Fibroblast of lung (primary cell): ENCODE data around the gene MYO18B. TPM values are rescaled to one million over a fixed set of nuclear protein-coding genes. Genes with fewer than 3 reads are reported as not detected.

Experiments
- DNase-seq, 2 donors: peaks; one replicate each; pipeline versions ENCODE4 v3.0.0 to v3.0.0-alpha.2; 2010; ENCODE audit warnings: low read depth in 2 of 2
- H2AFZ ChIP-seq: 2 replicates; pipeline ENCODE4 v1.5.1; 2012; ENCODE audit warnings: low read length, control low read depth, inconsistent platforms
- H3K27ac ChIP-seq: 2 replicates; pipeline ENCODE4 v1.5.1; 2011; ENCODE audit warnings: low read length, control low read depth; ENCODE audit not compliant: insufficient read depth
- H3K27me3 ChIP-seq: 2 replicates; pipeline ENCODE4 v1.5.1; 2011; ENCODE audit warnings: mild to moderate bottlenecking, low read length; ENCODE audit not compliant: control insufficient read depth, insufficient read depth
- H3K36me3 ChIP-seq: 2 replicates; pipeline ENCODE4 v1.5.1; 2011; ENCODE audit warnings: low read length; ENCODE audit not compliant: control insufficient read depth, insufficient read depth
- H3K4me1 ChIP-seq: 2 replicates; pipeline ENCODE4 v1.5.1; 2011; ENCODE audit warnings: low read length; ENCODE audit not compliant: control insufficient read depth, insufficient read depth; ENCODE audit errors: extremely low read depth
- H3K4me2 ChIP-seq: 2 replicates; pipeline ENCODE4 v1.5.1; 2011; ENCODE audit warnings: low read length, control low read depth; ENCODE audit not compliant: insufficient read depth; ENCODE audit errors: extremely low read depth
- H3K4me3 ChIP-seq, 4 experiments: fragments of 200-600 bp in 1 of 4; sonication (generic) in 1 of 4; replicated peaks in 1 of 4; 2 replicates each; pipeline ENCODE4 v1.5.1; 2011 to 2016; ENCODE audit warnings: low read length in 4 of 4, low read depth in 3 of 4, mild to moderate bottlenecking in 3 of 4, control low read depth in 2 of 4, inconsistent platforms in 1 of 4, mixed read lengths in 1 of 4; ENCODE audit not compliant: insufficient read depth in 1 of 4; ENCODE audit errors: control extremely low read depth in 1 of 4
- H3K79me2 ChIP-seq: 2 replicates; pipeline ENCODE4 v1.5.1; 2012; ENCODE audit warnings: mild to moderate bottlenecking, low read length, inconsistent platforms; ENCODE audit not compliant: control insufficient read depth, insufficient read depth
- H3K9ac ChIP-seq: 2 replicates; pipeline ENCODE4 v1.5.1; 2011; ENCODE audit warnings: mild to moderate bottlenecking, low read length, control low read depth; ENCODE audit not compliant: insufficient read depth
- H3K9me3 ChIP-seq: 2 replicates; pipeline ENCODE4 v1.5.1; 2012; ENCODE audit warnings: low read depth, low read length; ENCODE audit not compliant: control insufficient read depth, insufficient read depth
- H4K20me1 ChIP-seq: 2 replicates; pipeline ENCODE4 v1.5.1; 2011; ENCODE audit warnings: low read length; ENCODE audit not compliant: control insufficient read depth, insufficient read depth; ENCODE audit errors: extremely low read depth
- CTCF ChIP-seq, 2 donors: IDR thresholded peaks in 1 of 2; conservative IDR thresholded peaks in 1 of 2; 1 replicate in 1 of 2; 2 replicates in 1 of 2; pipeline ENCODE4 v1.5.1; 2011 to 2012; ENCODE audit warnings: low read length in 2 of 2, control low read depth in 1 of 2, inconsistent platforms in 1 of 2, low read depth in 1 of 2, mild to moderate bottlenecking in 1 of 2
- EZH2 ChIP-seq: IDR thresholded peaks from 2 replicates; pipeline ENCODE4 v1.5.1; 2012; ENCODE audit warnings: low read length, control low read depth, mild to moderate bottlenecking; ENCODE audit errors: missing control alignments
- polyA plus RNA-seq, 2 donors: library from polyadenylated mRNA; depleted of rRNA in 1 of 2; stranded (reverse) in 1 of 2; unstranded in 1 of 2; fragments of >200 nt; gene quantifications; 2 replicates each; pipeline ENCODE4 v1.2.1, GENCODE V29; 2011 to 2012; ENCODE audit warnings: missing spikeins in 1 of 2
- total RNA-seq: library from RNA; depleted of rRNA; stranded (reverse); fragments of >200 nt; gene quantifications from 2 replicates; pipeline ENCODE4 v1.2.1, GENCODE V29; 2014

Gene MYO18B
- total and polyA plus RNA-seq, 2 donors (not counting 1 experiment from before 2014, with no cell fraction given), result 0.17 TPM; not detected in 1

GRCh38 chr22:25815561-25815960 is 73.6 kb downstream of the MYO18B start:
- H3K9me3 ChIP-seq, result no peaks in the 10 kb centered on the region
- no peak overlapping the region for H3K4me3 ChIP-seq
- no peak overlapping the region for H3K9ac ChIP-seq
- no peak overlapping the region for H3K27ac ChIP-seq
- no peaks in the 10 kb centered on the region for H3K4me1 ChIP-seq
- no peak for TF ChIP-seq EZH2
- TF ChIP-seq CTCF (conservative IDR thresholded peaks at IDR 0.05 in 1 of 2, IDR thresholded peaks at IDR 0.05 in 1 of 2; ENCODE audit: low read depth in 1 of 2, low read length in 2 of 2), result no peak
- H4K20me1 ChIP-seq, result no peaks in the 10 kb centered on the region
- no peak overlapping the region for H3K4me2 ChIP-seq
- DNase-seq, result no peak
- H3K36me3 ChIP-seq, result no peaks in the 10 kb centered on the region
- no peak overlapping the region for H2AFZ ChIP-seq
- H3K27me3 ChIP-seq, result no peaks in the 10 kb centered on the region
- no peaks in the 10 kb centered on the region for H3K79me2 ChIP-seq

- H3K27ac ChIP-seq, result no peak overlapping the region
- H3K9ac ChIP-seq, result no peak overlapping the region
- TF ChIP-seq EZH2, result no peak
- no peak for TF ChIP-seq CTCF (conservative IDR thresholded peaks at IDR 0.05 in 1 of 2, IDR thresholded peaks at IDR 0.05 in 1 of 2; ENCODE audit: low read depth in 1 of 2, low read length in 2 of 2)
- no peaks in the 10 kb centered on the region for H3K9me3 ChIP-seq
- H3K4me2 ChIP-seq, result no peak overlapping the region
- no peaks in the 10 kb centered on the region for H3K36me3 ChIP-seq
- no peaks in the 10 kb centered on the region for H3K27me3 ChIP-seq
- no peaks in the 10 kb centered on the region for H3K4me1 ChIP-seq
- no peak for DNase-seq
- H4K20me1 ChIP-seq, result no peaks in the 10 kb centered on the region
- no peaks in the 10 kb centered on the region for H3K79me2 ChIP-seq
- H2AFZ ChIP-seq, result no peak overlapping the region
- no peak overlapping the region for H3K4me3 ChIP-seq
These were observed 74.6 kb downstream of the MYO18B start for GRCh38 chr22:25816522-25817059.

GRCh38 chr22:25817092-25817943 is 75.3 kb downstream of the MYO18B start:
- no peaks in the 10 kb centered on the region for H3K9me3 ChIP-seq
- no peaks in the 10 kb centered on the region for H3K79me2 ChIP-seq
- H3K4me3 ChIP-seq, result no peak overlapping the region
- H3K27me3 ChIP-seq, result no peaks in the 10 kb centered on the region
- no peak overlapping the region for H3K9ac ChIP-seq
- no peak for TF ChIP-seq EZH2
- no peak for TF ChIP-seq CTCF (conservative IDR thresholded peaks at IDR 0.05 in 1 of 2, IDR thresholded peaks at IDR 0.05 in 1 of 2; ENCODE audit: low read depth in 1 of 2, low read length in 2 of 2)
- DNase-seq, result no peak
- no peak overlapping the region for H3K27ac ChIP-seq
- no peaks in the 10 kb centered on the region for H3K36me3 ChIP-seq
- H4K20me1 ChIP-seq, result no peaks in the 10 kb centered on the region
- no peaks in the 10 kb centered on the region for H3K4me1 ChIP-seq
- no peak overlapping the region for H2AFZ ChIP-seq
- H3K4me2 ChIP-seq, result no peak overlapping the region
